NCI-H2196 (cell line): Measurements from ENCODE around the gene FZR1.
A peak's percentile ranks its signal among the peaks of the same experiment; 100 is the strongest.

Experiments used
- DNase-seq: peaks from one replicate; lab custom pipeline; 2025; ENCODE audit not compliant: unreplicated experiment; lab: John Stamatoyannopoulos, UW

FZR1 gene

GRCh38 chr19:3505598-3506383, at the start of gene FZR1:
TSS of gene FZR1 (plus strand) at chr19:3506311. CDS start at chr19:3522990, 16,679 bp downstream.
- peak; percentile 99 for DNase-seq

GRCh38 chr19:3456925-3457527, 49.1 kb upstream of the FZR1 start:
- no peak for DNase-seq

GRCh38 chr19:3457528-3458228, 48.4 kb upstream of the FZR1 start:
- no peak for DNase-seq

- DNase-seq, result no peak
Observed at GRCh38 chr19:3458229-3459088, 47.7 kb upstream of the FZR1 start.

- DNase-seq, result peak; percentile 45
Observed at GRCh38 chr19:3459089-3459881, 46.8 kb upstream of the FZR1 start.

- DNase-seq, result no peak
Observed at GRCh38 chr19:3459965-3460582, 46.0 kb upstream of the FZR1 start.

- no peak for DNase-seq
Observed at GRCh38 chr19:3462991-3463713, 43.0 kb upstream of the FZR1 start.

GRCh38 chr19:3463714-3464586, 42.2 kb upstream of the FZR1 start:
- no peak for DNase-seq

- no peak for DNase-seq
Observed at GRCh38 chr19:3464587-3465235, 41.4 kb upstream of the FZR1 start.

GRCh38 chr19:3465552-3465951, 40.6 kb upstream of the FZR1 start:
- DNase-seq, result no peak

GRCh38 chr19:3466635-3467034, 39.5 kb upstream of the FZR1 start:
- no peak for DNase-seq

GRCh38 chr19:3467437-3468198, 38.5 kb upstream of the FZR1 start:
- DNase-seq, result no peak

- no peak for DNase-seq
Observed at GRCh38 chr19:3468211-3468610, 37.9 kb upstream of the FZR1 start.

- no peak for DNase-seq
Observed at GRCh38 chr19:3469638-3470499, 36.2 kb upstream of the FZR1 start.

- no peak for DNase-seq
Observed at GRCh38 chr19:3470500-3471128, 35.5 kb upstream of the FZR1 start.
